WTC11 (cell line): ENCODE measurements around the gene ABLIM2. TPM values are rescaled to one million over a fixed set of nuclear protein-coding genes. Genes with fewer than 3 reads are reported as not detected.

Experiments
- ATAC-seq: fragments of 200-7000 bp; cut with Tn5 transposase; 2 replicates; pipeline ENCODE4 v1.10.0; 2021; ENCODE audit warnings: mild to moderate bottlenecking, moderate library complexity
- CTCF ChIA-PET: fragments of 300-600 bp; sonication (Branson Sonifier 250); formaldehyde crosslinking; loops from one replicate; lab custom pipeline; 2021; ENCODE audit warnings: antibody characterized with exemption; lab: Charles Lee
- POLR2A ChIA-PET: fragments of 350-600 bp; sonication (Branson Sonifier 250); formaldehyde crosslinking; loops from one replicate; lab custom pipeline; 2021; ENCODE audit warnings: antibody characterized with exemption; lab: Charles Lee
- DNase-seq: peaks from one replicate; pipeline ENCODE4 v3.0.0; 2021; ENCODE audit warnings: low spot score
- H3K27ac Mint-ChIP-seq: 2 replicates; pipeline ENCODE4 v1.8.0; 2021; ENCODE audit warnings: mixed read lengths
- H3K27me3 Mint-ChIP-seq: 2 replicates; pipeline ENCODE4 v1.8.0; 2021; ENCODE audit warnings: low read depth, mild to moderate bottlenecking, moderate library complexity, mixed read lengths
- H3K36me3 Mint-ChIP-seq: 2 replicates; pipeline ENCODE4 v1.8.0; 2021; ENCODE audit warnings: mixed read lengths
- H3K4me1 Mint-ChIP-seq: 2 replicates; pipeline ENCODE4 v1.8.0; 2022; ENCODE audit warnings: mixed read lengths
- H3K4me3 Mint-ChIP-seq: 2 replicates; pipeline ENCODE4 v1.8.0; 2021; ENCODE audit warnings: mild to moderate bottlenecking, moderate library complexity, mixed read lengths
- H3K9me3 Mint-ChIP-seq: 2 replicates; pipeline ENCODE4 v1.8.0; 2021; ENCODE audit warnings: mixed read lengths
- ARID4B ChIP-seq: sonication (generic); formaldehyde crosslinking; IDR thresholded peaks from 2 replicates; pipeline ENCODE4 v1.8.0; 2023; ENCODE audit warnings: missing genetic modification reagents, mild to moderate bottlenecking, borderline replicate concordance
- ATF2 ChIP-seq: sonication (generic); formaldehyde crosslinking; IDR thresholded peaks from 2 replicates; pipeline ENCODE4 v1.8.1; 2022; ENCODE audit warnings: low read depth, missing genetic modification reagents, borderline replicate concordance
- CREM ChIP-seq: sonication (generic); formaldehyde crosslinking; IDR thresholded peaks from 2 replicates; pipeline ENCODE4 v1.8.1; 2022; ENCODE audit warnings: mild to moderate bottlenecking, missing genetic modification reagents, moderate library complexity
- E2F5 ChIP-seq: sonication (generic); formaldehyde crosslinking; IDR thresholded peaks from 2 replicates; pipeline ENCODE4 v1.8.1; 2022; ENCODE audit warnings: mild to moderate bottlenecking, moderate library complexity, missing genetic modification reagents
- EMX1 ChIP-seq: fragments of 250-450 bp; sonication (Bioruptor Pico); IDR thresholded peaks from 2 replicates; pipeline ENCODE4 v1.8.0; 2021; ENCODE audit warnings: mild to moderate bottlenecking
- ERG ChIP-seq: fragments of 250-450 bp; sonication (Bioruptor Pico); IDR thresholded peaks from 2 replicates; pipeline ENCODE4 v1.8.0; 2021; ENCODE audit warnings: mild to moderate bottlenecking
- FOXJ3 ChIP-seq: sonication (generic); formaldehyde crosslinking; IDR thresholded peaks from 2 replicates; pipeline ENCODE4 v1.9.0; 2021; ENCODE audit warnings: missing genetic modification reagents, mild to moderate bottlenecking, borderline replicate concordance
- FOXP1 ChIP-seq: sonication (generic); formaldehyde crosslinking; IDR thresholded peaks from 2 replicates; pipeline ENCODE4 v1.8.0; 2022; ENCODE audit warnings: missing genetic modification reagents, mild to moderate bottlenecking, moderate library complexity, borderline replicate concordance
- HMGA2 ChIP-seq: fragments of 250-450 bp; sonication (Bioruptor Pico); IDR thresholded peaks from 2 replicates; pipeline ENCODE4 v1.4.0; 2021; ENCODE audit warnings: mild to moderate bottlenecking, moderate library complexity
- IRF1 ChIP-seq: sonication (generic); formaldehyde crosslinking; IDR thresholded peaks from 2 replicates; pipeline ENCODE4 v1.8.0; 2023; ENCODE audit warnings: missing genetic modification reagents
- MYBL2 ChIP-seq: sonication (generic); formaldehyde crosslinking; IDR thresholded peaks from 2 replicates; pipeline ENCODE4 v1.8.1; 2023; ENCODE audit warnings: mild to moderate bottlenecking, moderate library complexity, missing genetic modification reagents
- RELA ChIP-seq: sonication (generic); formaldehyde crosslinking; IDR thresholded peaks from 2 replicates; pipeline ENCODE4 v1.8.1; 2022; ENCODE audit warnings: missing genetic modification reagents, mild to moderate bottlenecking, borderline replicate concordance
- SMAD3 ChIP-seq: sonication (generic); formaldehyde crosslinking; IDR thresholded peaks from 2 replicates; pipeline ENCODE4 v1.8.0; 2022; ENCODE audit warnings: missing genetic modification reagents, mild to moderate bottlenecking, borderline replicate concordance
- SP1 ChIP-seq: sonication (generic); formaldehyde crosslinking; conservative IDR thresholded peaks from 2 replicates; pipeline ENCODE4 v1.8.1; 2022; ENCODE audit warnings: missing genetic modification reagents
- TP53 ChIP-seq: sonication (generic); formaldehyde crosslinking; IDR thresholded peaks from 2 replicates; pipeline ENCODE4 v1.8.1; 2023; ENCODE audit warnings: mild to moderate bottlenecking, missing genetic modification reagents
- ZNF138 ChIP-seq: sonication (generic); formaldehyde crosslinking; conservative IDR thresholded peaks from 2 replicates; pipeline ENCODE4 v1.8.1; 2022; ENCODE audit warnings: mild to moderate bottlenecking, moderate library complexity, missing genetic modification reagents
- ZNF317 ChIP-seq: sonication (generic); formaldehyde crosslinking; IDR thresholded peaks from 2 replicates; pipeline ENCODE4 v1.8.1; 2023; ENCODE audit warnings: low read depth, mild to moderate bottlenecking, moderate library complexity, missing genetic modification reagents, borderline replicate concordance
- total RNA-seq: library from RNA; stranded (reverse); gene quantifications from 3 replicates; pipeline ENCODE4 v1.2.3, GENCODE V29; 2021
- TF ChIP-seq, protein P1 (sequence below): sonication (generic); formaldehyde crosslinking; conservative IDR thresholded peaks from 2 replicates; pipeline ENCODE4 v1.8.1; 2023; ENCODE audit warnings: mild to moderate bottlenecking, low read depth, missing genetic modification reagents, moderate library complexity

The ABLIM2 gene
- total RNA-seq, 1 experiment from 2014 or later, result 2.6 TPM

DNA sequence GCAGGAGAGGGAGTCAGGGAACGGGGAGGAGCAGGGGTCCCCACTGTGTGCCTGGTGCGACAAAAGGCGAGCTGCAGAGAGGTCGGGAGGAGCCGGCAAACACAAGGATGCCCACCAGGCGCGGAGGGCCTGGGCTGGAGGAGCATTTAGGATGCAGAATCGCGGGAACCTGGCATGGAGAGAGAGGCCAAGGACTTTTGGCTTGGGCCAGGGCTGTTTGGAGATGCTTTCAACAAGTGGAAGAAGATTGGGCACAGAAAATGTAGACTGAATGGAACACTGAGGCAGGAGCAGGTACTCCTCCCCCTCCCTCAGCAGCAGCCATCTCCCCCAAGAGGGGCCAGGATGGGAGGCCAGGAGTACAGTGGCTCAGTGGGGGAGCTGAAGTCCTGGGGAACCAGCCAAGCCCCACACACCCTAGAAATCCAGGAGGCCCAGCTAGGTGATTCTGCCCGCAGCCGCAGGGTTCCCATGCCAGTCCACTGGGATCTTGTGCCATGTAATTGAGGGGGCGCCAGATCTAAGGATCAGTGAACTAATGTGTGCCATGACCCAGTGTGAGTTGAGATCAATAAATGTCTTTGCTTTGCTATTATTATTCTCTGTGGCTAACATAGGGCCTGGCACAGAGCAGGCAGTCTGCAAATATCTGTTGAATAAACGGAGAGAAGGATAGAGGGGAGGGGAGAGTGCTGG, 1.1 kb upstream of the ABLIM2 start:
- POLR2A ChIA-PET, result no interaction called here
- Mint-ChIP-seq H3K4me3 (peak overlapping the region; percentile 99), H3K9me3 (no peaks in the 10 kb centered on the region), H3K27me3 (peaks cover 41% of the 10 kb centered on the region), H3K27ac (no peak overlapping the region), H3K36me3 (no peaks in the 10 kb centered on the region), H3K4me1 (peaks cover 11% of the 10 kb centered on the region)
- CTCF ChIA-PET, result interaction anchor here (1.0 to 2.4 kb wide), 5 partner anchors 8 to 398 kb away, joined by 3 to 15 read pairs (median 8); no protein-coding TSS in a partner anchor
- DNase-seq (no peak), ATAC-seq (peak; percentile 2; the same call in 1 of the 2 replicates)
- TF ChIP-seq ARID4B (CRISPR knock-in tag), result 0 out of 2 replicates have a peak, but pooled peaks have one; percentile 15
- TF ChIP-seq HMGA2 (CRISPR knock-in tag), result no peak
- TF ChIP-seq FOXJ3 (CRISPR knock-in tag), result no peak
- TF ChIP-seq SP1 (CRISPR knock-in tag), result no peak

DNA sequence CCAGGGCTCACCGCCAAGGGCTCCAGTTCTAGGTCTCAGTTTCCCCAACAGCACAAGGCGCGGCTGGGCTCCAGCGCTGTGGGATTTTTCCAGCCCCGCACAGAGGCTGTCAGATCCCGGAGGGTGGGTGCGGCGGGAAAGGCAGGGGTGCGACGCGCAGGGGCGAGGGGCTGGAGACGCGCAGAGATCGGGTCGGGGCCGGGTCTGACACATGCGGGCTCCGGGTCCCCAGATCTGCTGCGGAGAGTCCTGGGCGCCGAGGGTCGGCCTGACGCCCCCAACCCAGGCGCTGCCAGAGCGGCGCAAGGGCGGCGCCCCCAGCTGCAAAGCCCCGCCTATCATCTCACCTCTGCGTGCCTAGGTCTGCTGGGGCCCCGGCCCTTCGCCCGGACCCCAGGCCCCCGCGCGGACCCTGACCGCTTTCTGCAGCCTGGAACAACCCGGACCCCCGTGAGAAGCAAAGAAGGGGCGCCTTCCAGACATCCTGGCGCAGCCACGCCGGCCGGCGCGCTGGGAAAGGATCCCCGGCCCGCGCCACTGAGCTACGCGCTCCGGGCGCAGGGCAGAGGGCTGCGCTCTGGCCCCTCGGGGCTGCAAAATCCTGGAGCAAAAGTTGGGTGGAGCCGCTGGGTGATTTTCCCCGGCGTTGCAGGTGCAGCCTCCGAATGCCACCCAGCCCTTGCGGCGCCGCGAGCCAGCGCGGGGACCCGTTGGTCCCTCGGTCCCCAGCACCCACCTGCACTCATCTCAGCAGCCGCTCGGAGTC, 486 bp downstream of the ABLIM2 start:
- peak; percentile 24 for DNase-seq
- peaks cover 41% of the 10 kb centered on the region for H3K27me3 Mint-ChIP-seq

DNA sequence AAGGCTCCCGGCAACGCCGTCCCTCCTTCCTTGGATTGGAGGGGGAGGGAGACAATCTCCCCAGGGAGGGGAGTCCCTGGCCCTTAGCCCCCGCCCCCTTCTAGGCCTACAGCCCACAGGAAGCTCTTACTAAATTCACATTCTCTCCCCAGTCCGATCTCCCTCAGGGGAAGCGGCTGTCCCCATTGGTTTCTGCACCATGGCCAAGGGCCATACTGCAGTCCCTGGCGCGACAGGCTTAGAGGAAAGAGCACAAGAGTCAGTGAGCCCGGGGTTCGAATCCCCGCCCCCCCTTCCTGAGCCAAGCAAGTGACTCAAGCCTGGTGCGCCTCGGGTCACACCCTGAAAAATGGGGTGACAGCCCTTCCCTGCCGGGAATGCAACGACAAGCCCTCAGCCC, 1.1 kb downstream of the ABLIM2 start:
- ATAC-seq (no peak), DNase-seq (peak; percentile 34)
- H3K27ac Mint-ChIP-seq, result no peak overlapping the region
- peaks cover 11% of the 10 kb centered on the region for H3K4me1 Mint-ChIP-seq
- no peaks in the 10 kb centered on the region for H3K36me3 Mint-ChIP-seq
- peaks cover 41% of the 10 kb centered on the region for H3K27me3 Mint-ChIP-seq
- CTCF ChIA-PET, result interaction anchor here (0.6 to 1.3 kb wide), 2 partner anchors 221 to 253 kb away, joined by 3 to 4 read pairs; no protein-coding TSS in a partner anchor
- no peaks in the 10 kb centered on the region for H3K9me3 Mint-ChIP-seq
- peak overlapping the region; percentile 54 for H3K4me3 Mint-ChIP-seq
- POLR2A ChIA-PET, result no interaction called here
- TF ChIP-seq EMX1 (no peak), ATF2 (no peak), IRF1 (no peak), RELA (no peak)
- TF ChIP-seq, protein P1, sequence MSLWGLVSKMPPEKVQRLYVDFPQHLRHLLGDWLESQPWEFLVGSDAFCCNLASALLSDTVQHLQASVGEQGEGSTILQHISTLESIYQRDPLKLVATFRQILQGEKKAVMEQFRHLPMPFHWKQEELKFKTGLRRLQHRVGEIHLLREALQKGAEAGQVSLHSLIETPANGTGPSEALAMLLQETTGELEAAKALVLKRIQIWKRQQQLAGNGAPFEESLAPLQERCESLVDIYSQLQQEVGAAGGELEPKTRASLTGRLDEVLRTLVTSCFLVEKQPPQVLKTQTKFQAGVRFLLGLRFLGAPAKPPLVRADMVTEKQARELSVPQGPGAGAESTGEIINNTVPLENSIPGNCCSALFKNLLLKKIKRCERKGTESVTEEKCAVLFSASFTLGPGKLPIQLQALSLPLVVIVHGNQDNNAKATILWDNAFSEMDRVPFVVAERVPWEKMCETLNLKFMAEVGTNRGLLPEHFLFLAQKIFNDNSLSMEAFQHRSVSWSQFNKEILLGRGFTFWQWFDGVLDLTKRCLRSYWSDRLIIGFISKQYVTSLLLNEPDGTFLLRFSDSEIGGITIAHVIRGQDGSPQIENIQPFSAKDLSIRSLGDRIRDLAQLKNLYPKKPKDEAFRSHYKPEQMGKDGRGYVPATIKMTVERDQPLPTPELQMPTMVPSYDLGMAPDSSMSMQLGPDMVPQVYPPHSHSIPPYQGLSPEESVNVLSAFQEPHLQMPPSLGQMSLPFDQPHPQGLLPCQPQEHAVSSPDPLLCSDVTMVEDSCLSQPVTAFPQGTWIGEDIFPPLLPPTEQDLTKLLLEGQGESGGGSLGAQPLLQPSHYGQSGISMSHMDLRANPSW (CRISPR knock-in tag), result no peak

More for the DNA sequence above, 486 bp downstream of the ABLIM2 start:
- ChIA-PET POLR2A (no interaction called here), CTCF (interaction anchor here (0.6 to 2.4 kb wide), 13 partner anchors 10 to 507 kb away, joined by 3 to 15 read pairs (median 4); no protein-coding TSS in a partner anchor)
- H3K9me3 Mint-ChIP-seq, result no peaks in the 10 kb centered on the region
- no peak overlapping the region for H3K27ac Mint-ChIP-seq
- ATAC-seq, result peak; percentile 13
- H3K4me1 Mint-ChIP-seq, result peaks cover 11% of the 10 kb centered on the region
- H3K4me3 Mint-ChIP-seq, result peak overlapping the region; percentile 55
- H3K36me3 Mint-ChIP-seq, result no peaks in the 10 kb centered on the region
- no peak for TF ChIP-seq CREM (CRISPR knock-in tag)
- 0 out of 2 replicates have a peak, but pooled peaks have one; percentile 28 for TF ChIP-seq MYBL2 (CRISPR knock-in tag)
- peak; percentile 23; the same call in 1 of the 2 replicates for TF ChIP-seq E2F5 (CRISPR knock-in tag)
- TF ChIP-seq ZNF317 (CRISPR knock-in tag), result no peak
- no peak for TF ChIP-seq ZNF138
- TF ChIP-seq FOXP1, result 0 out of 2 replicates have a peak, but pooled peaks have one; percentile 36
- no peak for TF ChIP-seq TP53 (CRISPR knock-in tag)
- no peak for TF ChIP-seq ERG (CRISPR knock-in tag)
- no peak for TF ChIP-seq SMAD3 (CRISPR knock-in tag)
- TF ChIP-seq SP1 (CRISPR knock-in tag), result no peak
